ENCODE data around the gene ASB18. TPM values are rescaled to one million over a fixed set of nuclear protein-coding genes. Genes with fewer than 3 reads are reported as not detected.

Gene ASB18
- total and polyA plus RNA-seq, 4 donors, result not detected

GRCh38 chr2:236223675-236224074, 40.5 kb downstream of the ASB18 start:
- WGBS, 2 donors, result 51 to 57% methylated on average over 2 of the region's 2 CpGs
- Histone ChIP-seq H3K9me3 (ENCODE audit: control insufficient read depth, low read length) (peaks cover 8% of the 10 kb centered on the region), H3K4me1 (ENCODE audit: control insufficient read depth in 1 of 2, insufficient read depth in 2 of 2, low read length in 2 of 2) (no peaks in the 10 kb centered on the region), H3K36me3 (ENCODE audit: control insufficient read depth in 1 of 2, insufficient read depth in 2 of 2, low read length in 1 of 2) (no peaks in the 10 kb centered on the region), H3K4me3 (ENCODE audit: low read length in 2 of 2) (no peak overlapping the region), H3K27me3 (ENCODE audit: control insufficient read depth in 1 of 2, insufficient read depth in 2 of 2, low read length in 1 of 2) (no peaks in the 10 kb centered on the region), H3K27ac (ENCODE audit: low read depth in 1 of 2, low read length in 2 of 2) (no peak overlapping the region)
- ATAC-seq (ENCODE audit: low FRiP score) (no peak), DNase-seq (no peak)
- intact Hi-C loops (cut with DNase I), result no loop called here

GRCh38 chr2:236221798-236222197, 42.4 kb downstream of the ASB18 start:
- Histone ChIP-seq H3K27ac (ENCODE audit: low read depth in 1 of 2, low read length in 2 of 2) (no peak overlapping the region), H3K27me3 (ENCODE audit: control insufficient read depth in 1 of 2, insufficient read depth in 2 of 2, low read length in 1 of 2) (no peaks in the 10 kb centered on the region), H3K36me3 (ENCODE audit: control insufficient read depth in 1 of 2, insufficient read depth in 2 of 2, low read length in 1 of 2) (no peaks in the 10 kb centered on the region), H3K4me3 (ENCODE audit: low read length in 2 of 2) (no peak overlapping the region), H3K4me1 (ENCODE audit: control insufficient read depth in 1 of 2, insufficient read depth in 2 of 2, low read length in 2 of 2) (no peaks in the 10 kb centered on the region), H3K9me3 (ENCODE audit: control insufficient read depth, low read length) (peaks cover 5% of the 10 kb centered on the region)
- WGBS, 2 donors, result 82 to 87% methylated on average over 8 of the region's 8 CpGs
- DNase-seq, result no peak
- intact Hi-C loops (cut with DNase I), result no loop called here
- no peak for ATAC-seq (ENCODE audit: low FRiP score)

- DNase-seq, result no peak
- peaks cover 2% of the 10 kb centered on the region for H3K9me3 ChIP-seq (ENCODE audit: control insufficient read depth, low read length)
- no peaks in the 10 kb centered on the region for H3K4me1 ChIP-seq (ENCODE audit: control insufficient read depth in 1 of 2, insufficient read depth in 2 of 2, low read length in 2 of 2)
- WGBS, 2 donors, result 78% methylated on average over 3 of the region's 3 CpGs
- intact Hi-C loops (cut with DNase I), result no loop called here
- H3K27ac ChIP-seq (ENCODE audit: low read depth in 1 of 2, low read length in 2 of 2), result no peak overlapping the region
- no peaks in the 10 kb centered on the region for H3K36me3 ChIP-seq (ENCODE audit: control insufficient read depth in 1 of 2, insufficient read depth in 2 of 2, low read length in 1 of 2)
- H3K27me3 ChIP-seq (ENCODE audit: control insufficient read depth in 1 of 2, insufficient read depth in 2 of 2, low read length in 1 of 2), result no peaks in the 10 kb centered on the region
- H3K4me3 ChIP-seq (ENCODE audit: low read length in 2 of 2), result no peak overlapping the region
- ATAC-seq (ENCODE audit: low FRiP score), result no peak
Measured at GRCh38 chr2:236219411-236219810, 44.8 kb downstream of the ASB18 start.

GRCh38 chr2:236217926-236218325, 46.3 kb downstream of the ASB18 start:
- Histone ChIP-seq H3K27ac (ENCODE audit: low read depth in 1 of 2, low read length in 2 of 2) (no peak overlapping the region), H3K36me3 (ENCODE audit: control insufficient read depth in 1 of 2, insufficient read depth in 2 of 2, low read length in 1 of 2) (no peaks in the 10 kb centered on the region), H3K9me3 (ENCODE audit: control insufficient read depth, low read length) (no peaks in the 10 kb centered on the region), H3K4me3 (ENCODE audit: low read length in 2 of 2) (no peak overlapping the region), H3K27me3 (ENCODE audit: control insufficient read depth in 1 of 2, insufficient read depth in 2 of 2, low read length in 1 of 2) (no peaks in the 10 kb centered on the region), H3K4me1 (ENCODE audit: control insufficient read depth in 1 of 2, insufficient read depth in 2 of 2, low read length in 2 of 2) (no peaks in the 10 kb centered on the region)
- intact Hi-C loops (cut with DNase I), result no loop called here
- ATAC-seq (ENCODE audit: low FRiP score), result no peak
- DNase-seq, result no peak
- 22 to 25% methylated on average over 4 of the region's 4 CpGs for WGBS, 2 donors

GRCh38 chr2:236216711-236217110, 47.5 kb downstream of the ASB18 start:
- DNase-seq (no peak), ATAC-seq (ENCODE audit: low FRiP score) (no peak)
- Histone ChIP-seq H3K9me3 (ENCODE audit: control insufficient read depth, low read length) (no peaks in the 10 kb centered on the region), H3K27me3 (ENCODE audit: control insufficient read depth in 1 of 2, insufficient read depth in 2 of 2, low read length in 1 of 2) (no peaks in the 10 kb centered on the region), H3K36me3 (ENCODE audit: control insufficient read depth in 1 of 2, insufficient read depth in 2 of 2, low read length in 1 of 2) (no peaks in the 10 kb centered on the region), H3K4me3 (ENCODE audit: low read length in 2 of 2) (no peak overlapping the region), H3K27ac (ENCODE audit: low read depth in 1 of 2, low read length in 2 of 2) (no peak overlapping the region), H3K4me1 (ENCODE audit: control insufficient read depth in 1 of 2, insufficient read depth in 2 of 2, low read length in 2 of 2) (no peaks in the 10 kb centered on the region)
- WGBS, 2 donors, result 88% methylated on average over 7 of the region's 7 CpGs
- intact Hi-C loops (cut with DNase I), result no loop called here

- Histone ChIP-seq H3K4me3 (ENCODE audit: low read length in 2 of 2) (no peak overlapping the region), H3K36me3 (ENCODE audit: control insufficient read depth in 1 of 2, insufficient read depth in 2 of 2, low read length in 1 of 2) (no peaks in the 10 kb centered on the region), H3K4me1 (ENCODE audit: control insufficient read depth in 1 of 2, insufficient read depth in 2 of 2, low read length in 2 of 2) (no peaks in the 10 kb centered on the region), H3K27ac (ENCODE audit: low read depth in 1 of 2, low read length in 2 of 2) (no peak overlapping the region), H3K9me3 (ENCODE audit: control insufficient read depth, low read length) (no peaks in the 10 kb centered on the region), H3K27me3 (ENCODE audit: control insufficient read depth in 1 of 2, insufficient read depth in 2 of 2, low read length in 1 of 2) (no peaks in the 10 kb centered on the region)
- DNase-seq (no peak), ATAC-seq (ENCODE audit: low FRiP score) (no peak)
- intact Hi-C loops (cut with DNase I), result no loop called here
- WGBS, 2 donors, result 93 to 96% methylated on average over 12 of the region's 12 CpGs
Measured at GRCh38 chr2:236215761-236216333, 48.4 kb downstream of the ASB18 start.

- no peak overlapping the region for H3K27ac ChIP-seq (ENCODE audit: low read depth in 1 of 2, low read length in 2 of 2)
- no peaks in the 10 kb centered on the region for H3K4me1 ChIP-seq (ENCODE audit: control insufficient read depth in 1 of 2, insufficient read depth in 2 of 2, low read length in 2 of 2)
- no peak for DNase-seq
- no peak overlapping the region for H3K4me3 ChIP-seq (ENCODE audit: low read length in 2 of 2)
- H3K36me3 ChIP-seq (ENCODE audit: control insufficient read depth in 1 of 2, insufficient read depth in 2 of 2, low read length in 1 of 2), result no peaks in the 10 kb centered on the region
- ATAC-seq (ENCODE audit: low FRiP score), result no peak
- H3K9me3 ChIP-seq (ENCODE audit: control insufficient read depth, low read length), result no peaks in the 10 kb centered on the region
- WGBS, 2 donors, result 85% methylated on average over 6 of the region's 6 CpGs
- H3K27me3 ChIP-seq (ENCODE audit: control insufficient read depth in 1 of 2, insufficient read depth in 2 of 2, low read length in 1 of 2), result no peaks in the 10 kb centered on the region
- intact Hi-C loops (cut with DNase I), result no loop called here
Measured at GRCh38 chr2:236215196-236215595, 49.0 kb downstream of the ASB18 start.

- DNase-seq, result no peak
- no peak for ATAC-seq (ENCODE audit: low FRiP score)
- H3K27ac ChIP-seq (ENCODE audit: low read depth in 1 of 2, low read length in 2 of 2), result no peak overlapping the region
- intact Hi-C loops (cut with DNase I), result no loop called here
- H3K36me3 ChIP-seq (ENCODE audit: control insufficient read depth in 1 of 2, insufficient read depth in 2 of 2, low read length in 1 of 2), result no peaks in the 10 kb centered on the region
- H3K27me3 ChIP-seq (ENCODE audit: control insufficient read depth in 1 of 2, insufficient read depth in 2 of 2, low read length in 1 of 2), result no peaks in the 10 kb centered on the region
- no peaks in the 10 kb centered on the region for H3K9me3 ChIP-seq (ENCODE audit: control insufficient read depth, low read length)
- H3K4me3 ChIP-seq (ENCODE audit: low read length in 2 of 2), result no peak overlapping the region
- 32% methylated on average over 60 to 92 of the region's 92 CpGs for WGBS, 2 donors
- H3K4me1 ChIP-seq (ENCODE audit: control insufficient read depth in 1 of 2, insufficient read depth in 2 of 2, low read length in 2 of 2), result no peaks in the 10 kb centered on the region
Measured at GRCh38 chr2:236214376-236214995, 49.7 kb downstream of the ASB18 start.

GRCh38 chr2:236211296-236211695, 52.9 kb downstream of the ASB18 start:
- Histone ChIP-seq H3K4me3 (ENCODE audit: low read length in 2 of 2) (no peak overlapping the region), H3K4me1 (ENCODE audit: control insufficient read depth in 1 of 2, insufficient read depth in 2 of 2, low read length in 2 of 2) (no peaks in the 10 kb centered on the region), H3K27me3 (ENCODE audit: control insufficient read depth in 1 of 2, insufficient read depth in 2 of 2, low read length in 1 of 2) (no peaks in the 10 kb centered on the region), H3K36me3 (ENCODE audit: control insufficient read depth in 1 of 2, insufficient read depth in 2 of 2, low read length in 1 of 2) (no peaks in the 10 kb centered on the region), H3K27ac (ENCODE audit: low read depth in 1 of 2, low read length in 2 of 2) (no peak overlapping the region), H3K9me3 (ENCODE audit: control insufficient read depth, low read length) (peaks cover 2% of the 10 kb centered on the region)
- intact Hi-C loops (cut with DNase I), result no loop called here
- no peak for DNase-seq
- 89 to 90% methylated on average over 25 of the region's 25 CpGs for WGBS, 2 donors
- ATAC-seq (ENCODE audit: low FRiP score), result no peak
